HEK293 (cell line): ENCODE measurements around the gene MMP25.

Experiments used
- CTCF ChIA-PET: fragments of 350-600 bp; formaldehyde crosslinking; extraction: SDS; loops from one replicate; lab custom pipeline; 2021; ENCODE audit warnings: antibody characterized with exemption; lab: Yijun Ruan, JAX
- POLR2A ChIA-PET: fragments of 300-600 bp; formaldehyde crosslinking; extraction: SDS; loops from one replicate; lab custom pipeline; 2020; ENCODE audit warnings: antibody characterized with exemption, inconsistent platforms; lab: Yijun Ruan, JAX
- H3K27ac ChIP-seq: fragments of 200-500 bp; sonication (Bioruptor generic); 2 replicates; pipeline ENCODE4 v1.5.1; 2014; ENCODE audit warnings: low read depth, low read length, control low read depth, inconsistent platforms; ENCODE audit errors: extremely low read depth
- H3K36me3 ChIP-seq, 2 experiments: fragments of 200-500 bp in 1 of 2; sonication (Bioruptor generic) in 1 of 2; 1 replicate in 1 of 2; 2 replicates in 1 of 2; pipeline ENCODE4 v1.5.1; 2014 to 2017; ENCODE audit warnings: inconsistent platforms in 2 of 2, low read length in 2 of 2; ENCODE audit not compliant: control insufficient read depth in 2 of 2, insufficient read depth in 1 of 2
- H3K4me1 ChIP-seq: fragments of 200-500 bp; sonication (Bioruptor generic); 2 replicates; pipeline ENCODE4 v1.5.1; 2014; ENCODE audit warnings: mild to moderate bottlenecking, low read length, inconsistent platforms; ENCODE audit not compliant: control insufficient read depth, insufficient read depth
- H3K4me3 ChIP-seq: 2 replicates; pipeline ENCODE4 v1.5.1; 2011; ENCODE audit warnings: low read depth, mild to moderate bottlenecking, control low read depth, low read length, moderate library complexity
- H3K9me3 ChIP-seq: fragments of 200-500 bp; sonication (Bioruptor generic); 2 replicates; pipeline ENCODE4 v1.5.1; 2014; ENCODE audit warnings: low read depth, low read length, inconsistent platforms; ENCODE audit not compliant: control insufficient read depth, insufficient read depth
- EGR2 ChIP-seq: fragments of 450-650 bp; formaldehyde crosslinking; IDR thresholded peaks from 2 replicates; pipeline ENCODE4 v1.5.1; 2016; ENCODE audit warnings: low read depth, missing biosample characterization, missing genetic modification characterization
- FEZF1 ChIP-seq: fragments of 450-650 bp; formaldehyde crosslinking; IDR thresholded peaks from 2 replicates; pipeline ENCODE4 v1.5.1; 2016; ENCODE audit warnings: missing biosample characterization, missing genetic modification characterization
- GLI4 ChIP-seq: fragments of 450-650 bp; formaldehyde crosslinking; IDR thresholded peaks from 2 replicates; pipeline ENCODE4 v1.5.1; 2016; ENCODE audit warnings: missing biosample characterization, missing genetic modification characterization
- IKZF3 ChIP-seq: fragments of 450-650 bp; IDR thresholded peaks from 2 replicates; pipeline ENCODE4 v1.5.0; 2018; ENCODE audit warnings: missing biosample characterization, mild to moderate bottlenecking, missing genetic modification characterization, moderate library complexity
- KLF8 ChIP-seq: fragments of 450-650 bp; formaldehyde crosslinking; IDR thresholded peaks from 2 replicates; pipeline ENCODE4 v1.5.1; 2016; ENCODE audit warnings: missing biosample characterization, missing genetic modification characterization
- KLF9 ChIP-seq: fragments of 450-650 bp; formaldehyde crosslinking; IDR thresholded peaks from 2 replicates; pipeline ENCODE4 v1.5.1; 2016; ENCODE audit warnings: missing biosample characterization, missing genetic modification characterization, low read depth
- PATZ1 ChIP-seq: fragments of 450-650 bp; formaldehyde crosslinking; IDR thresholded peaks from 2 replicates; pipeline ENCODE4 v1.5.1; 2016; ENCODE audit warnings: missing biosample characterization, missing genetic modification characterization
- SCRT1 ChIP-seq: fragments of 450-650 bp; formaldehyde crosslinking; IDR thresholded peaks from 2 replicates; pipeline ENCODE4 v1.5.1; 2016; ENCODE audit warnings: missing biosample characterization, missing genetic modification characterization, borderline replicate concordance
- SP7 ChIP-seq: fragments of 450-650 bp; formaldehyde crosslinking; IDR thresholded peaks from 2 replicates; pipeline ENCODE4 v1.5.1; 2016; ENCODE audit warnings: missing biosample characterization, missing genetic modification characterization
- ZBTB21 ChIP-seq: fragments of 450-650 bp; formaldehyde crosslinking; IDR thresholded peaks from 2 replicates; pipeline ENCODE4 v1.5.1; 2017; ENCODE audit warnings: missing biosample characterization, missing genetic modification characterization
- ZNF133 ChIP-seq: fragments of 450-650 bp; formaldehyde crosslinking; IDR thresholded peaks from 2 replicates; pipeline ENCODE4 v1.5.1; 2016; ENCODE audit warnings: missing biosample characterization, missing genetic modification characterization
- ZNF16 ChIP-seq: fragments of 450-650 bp; formaldehyde crosslinking; IDR thresholded peaks from 2 replicates; pipeline ENCODE4 v1.5.1; 2016; ENCODE audit warnings: low read depth, missing biosample characterization, missing genetic modification characterization
- ZNF202 ChIP-seq: fragments of 450-650 bp; formaldehyde crosslinking; IDR thresholded peaks from 2 replicates; pipeline ENCODE4 v1.5.1; 2016; ENCODE audit warnings: missing biosample characterization, missing genetic modification characterization, borderline replicate concordance
- ZNF324 ChIP-seq: fragments of 450-650 bp; formaldehyde crosslinking; IDR thresholded peaks from 2 replicates; pipeline ENCODE4 v1.5.1; 2016; ENCODE audit warnings: missing biosample characterization, missing genetic modification characterization
- ZNF596 ChIP-seq: fragments of 450-650 bp; IDR thresholded peaks from 2 replicates; pipeline ENCODE4 v1.5.0; 2018; ENCODE audit warnings: missing biosample characterization, mild to moderate bottlenecking, missing genetic modification characterization, moderate library complexity
- TF ChIP-seq, protein P1 (sequence below): fragments of 450-650 bp; formaldehyde crosslinking; IDR thresholded peaks from 2 replicates; pipeline ENCODE4 v1.5.1; 2016; ENCODE audit warnings: missing biosample characterization, missing genetic modification characterization, borderline replicate concordance
- TF ChIP-seq, protein P2 (sequence below): fragments of 450-650 bp; formaldehyde crosslinking; IDR thresholded peaks from 2 replicates; pipeline ENCODE4 v1.5.1; 2016; ENCODE audit warnings: missing biosample characterization, missing genetic modification characterization
- TF ChIP-seq, protein P3 (sequence below): fragments of 450-650 bp; formaldehyde crosslinking; IDR thresholded peaks from 2 replicates; pipeline ENCODE4 v1.5.1; 2016; ENCODE audit warnings: missing biosample characterization, missing genetic modification characterization
- TF ChIP-seq, protein P4 (sequence below): fragments of 450-650 bp; formaldehyde crosslinking; IDR thresholded peaks from 2 replicates; pipeline ENCODE4 v1.5.1; 2016; ENCODE audit warnings: missing biosample characterization, missing genetic modification characterization

MMP25 gene

DNA sequence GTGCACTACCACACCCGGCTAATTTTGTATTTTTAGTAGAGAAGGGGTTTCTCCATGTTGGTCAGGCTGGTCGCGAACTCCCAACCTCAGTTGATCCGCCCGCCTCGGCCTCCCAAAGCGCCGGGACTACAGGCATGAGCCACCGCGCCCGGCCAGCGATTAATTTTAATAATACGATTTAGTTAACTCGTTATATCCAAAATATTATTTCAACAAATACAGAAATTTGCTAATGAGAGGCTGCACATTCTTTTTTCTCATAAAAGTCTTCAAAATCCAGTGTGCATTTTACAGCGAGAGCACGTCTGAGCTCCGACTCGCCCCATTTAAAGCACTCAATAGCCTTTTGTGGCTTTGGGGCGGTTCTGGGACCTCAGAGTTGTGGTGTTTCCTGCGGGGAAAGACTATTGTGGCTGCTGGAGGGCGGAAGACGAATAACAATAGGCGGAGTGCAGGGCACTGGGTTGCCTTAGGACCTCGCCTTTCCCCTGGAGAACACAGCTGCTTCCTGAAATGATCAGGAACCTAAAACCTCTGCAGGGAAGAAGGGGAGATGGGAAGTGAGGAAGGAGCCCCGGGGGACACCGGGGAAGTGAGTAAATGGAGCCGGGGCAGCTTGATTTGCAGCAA, 55.6 kb downstream of the MMP25 start:
- no peak overlapping the region for H3K4me3 ChIP-seq
- CTCF ChIA-PET: interaction anchor here (0.7 to 3.6 kb wide), 6 partner anchors 15 to 43 kb away, joined by 3 to 16 read pairs (median 3); no protein-coding TSS in a partner anchor
- TF ChIP-seq ZNF133 (tag by site-specific recombination) (no peak), ZNF202 (tag by site-specific recombination) (no peak), EGR2 (tag by site-specific recombination) (no peak), IKZF3 (tag by site-specific recombination) (no peak), ZNF16 (tag by site-specific recombination) (no peak), KLF8 (no peak), ZNF596 (tag by site-specific recombination) (no peak)
- H3K9me3 ChIP-seq: no peaks in the 10 kb centered on the region
- peaks cover 3% of the 10 kb centered on the region for H3K4me1 ChIP-seq
- peak overlapping the region; percentile 27; the same call in 1 of the 2 replicates for H3K27ac ChIP-seq
- POLR2A ChIA-PET: interaction anchor here (0.7 kb wide), 2 partner anchors 20 to 56 kb away, joined by 3 to 10 read pairs; no protein-coding TSS in a partner anchor
- H3K36me3 ChIP-seq: no peaks in the 10 kb centered on the region

- Histone ChIP-seq H3K9me3 (no peaks in the 10 kb centered on the region), H3K27ac (peak overlapping the region; percentile 89), H3K4me3 (peak overlapping the region; percentile 91), H3K4me1 (no peaks in the 10 kb centered on the region), H3K36me3 (no peaks in the 10 kb centered on the region; a peak in 1 of 3 replicates)
- CTCF ChIA-PET: no interaction called here
- POLR2A ChIA-PET: interaction anchor here (0.6 to 1.8 kb wide), 11 partner anchors 12 to 1322 kb away, joined by 3 to 9 read pairs (median 6); partner anchors contain the start of genes FLYWCH2 and ZNF213
- TF ChIP-seq FEZF1 (0 out of 2 replicates have a peak, but pooled peaks have one; percentile 7), ZNF324 (tag by site-specific recombination) (peak; percentile 72), KLF9 (tag by site-specific recombination) (0 out of 2 replicates have a peak, but pooled peaks have one; percentile 30), ZNF202 (tag by site-specific recombination) (no peak), SCRT1 (tag by site-specific recombination) (peak; percentile 56; the same call in 1 of the 2 replicates), PATZ1 (tag by site-specific recombination) (peak; percentile 98), SP7 (peak; percentile 67; the same call in 1 of the 2 replicates), GLI4 (tag by site-specific recombination) (peak; percentile 86; the same call in 1 of the 2 replicates), ZBTB21 (tag by site-specific recombination) (no peak)
- TF ChIP-seq, protein P1, sequence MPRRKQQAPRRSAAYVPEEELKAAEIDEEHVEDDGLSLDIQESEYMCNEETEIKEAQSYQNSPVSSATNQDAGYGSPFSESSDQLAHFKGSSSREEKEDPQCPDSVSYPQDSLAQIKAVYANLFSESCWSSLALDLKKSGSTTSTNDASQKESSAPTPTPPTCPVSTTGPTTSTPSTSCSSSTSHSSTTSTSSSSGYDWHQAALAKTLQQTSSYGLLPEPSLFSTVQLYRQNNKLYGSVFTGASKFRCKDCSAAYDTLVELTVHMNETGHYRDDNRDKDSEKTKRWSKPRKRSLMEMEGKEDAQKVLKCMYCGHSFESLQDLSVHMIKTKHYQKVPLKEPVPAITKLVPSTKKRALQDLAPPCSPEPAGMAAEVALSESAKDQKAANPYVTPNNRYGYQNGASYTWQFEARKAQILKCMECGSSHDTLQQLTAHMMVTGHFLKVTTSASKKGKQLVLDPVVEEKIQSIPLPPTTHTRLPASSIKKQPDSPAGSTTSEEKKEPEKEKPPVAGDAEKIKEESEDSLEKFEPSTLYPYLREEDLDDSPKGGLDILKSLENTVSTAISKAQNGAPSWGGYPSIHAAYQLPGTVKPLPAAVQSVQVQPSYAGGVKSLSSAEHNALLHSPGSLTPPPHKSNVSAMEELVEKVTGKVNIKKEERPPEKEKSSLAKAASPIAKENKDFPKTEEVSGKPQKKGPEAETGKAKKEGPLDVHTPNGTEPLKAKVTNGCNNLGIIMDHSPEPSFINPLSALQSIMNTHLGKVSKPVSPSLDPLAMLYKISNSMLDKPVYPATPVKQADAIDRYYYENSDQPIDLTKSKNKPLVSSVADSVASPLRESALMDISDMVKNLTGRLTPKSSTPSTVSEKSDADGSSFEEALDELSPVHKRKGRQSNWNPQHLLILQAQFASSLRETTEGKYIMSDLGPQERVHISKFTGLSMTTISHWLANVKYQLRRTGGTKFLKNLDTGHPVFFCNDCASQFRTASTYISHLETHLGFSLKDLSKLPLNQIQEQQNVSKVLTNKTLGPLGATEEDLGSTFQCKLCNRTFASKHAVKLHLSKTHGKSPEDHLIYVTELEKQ (tag by site-specific recombination): no peak
- TF ChIP-seq, protein P2, sequence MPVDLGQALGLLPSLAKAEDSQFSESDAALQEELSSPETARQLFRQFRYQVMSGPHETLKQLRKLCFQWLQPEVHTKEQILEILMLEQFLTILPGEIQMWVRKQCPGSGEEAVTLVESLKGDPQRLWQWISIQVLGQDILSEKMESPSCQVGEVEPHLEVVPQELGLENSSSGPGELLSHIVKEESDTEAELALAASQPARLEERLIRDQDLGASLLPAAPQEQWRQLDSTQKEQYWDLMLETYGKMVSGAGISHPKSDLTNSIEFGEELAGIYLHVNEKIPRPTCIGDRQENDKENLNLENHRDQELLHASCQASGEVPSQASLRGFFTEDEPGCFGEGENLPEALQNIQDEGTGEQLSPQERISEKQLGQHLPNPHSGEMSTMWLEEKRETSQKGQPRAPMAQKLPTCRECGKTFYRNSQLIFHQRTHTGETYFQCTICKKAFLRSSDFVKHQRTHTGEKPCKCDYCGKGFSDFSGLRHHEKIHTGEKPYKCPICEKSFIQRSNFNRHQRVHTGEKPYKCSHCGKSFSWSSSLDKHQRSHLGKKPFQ (tag by site-specific recombination): no peak
- TF ChIP-seq, protein P3, sequence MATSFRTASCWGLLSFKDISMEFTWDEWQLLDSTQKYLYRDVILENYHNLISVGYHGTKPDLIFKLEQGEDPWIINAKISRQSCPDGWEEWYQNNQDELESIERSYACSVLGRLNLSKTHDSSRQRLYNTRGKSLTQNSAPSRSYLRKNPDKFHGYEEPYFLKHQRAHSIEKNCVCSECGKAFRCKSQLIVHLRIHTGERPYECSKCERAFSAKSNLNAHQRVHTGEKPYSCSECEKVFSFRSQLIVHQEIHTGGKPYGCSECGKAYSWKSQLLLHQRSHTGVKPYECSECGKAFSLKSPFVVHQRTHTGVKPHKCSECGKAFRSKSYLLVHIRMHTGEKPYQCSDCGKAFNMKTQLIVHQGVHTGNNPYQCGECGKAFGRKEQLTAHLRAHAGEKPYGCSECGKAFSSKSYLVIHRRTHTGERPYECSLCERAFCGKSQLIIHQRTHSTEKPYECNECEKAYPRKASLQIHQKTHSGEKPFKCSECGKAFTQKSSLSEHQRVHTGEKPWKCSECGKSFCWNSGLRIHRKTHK (tag by site-specific recombination): no peak
- TF ChIP-seq, protein P4, sequence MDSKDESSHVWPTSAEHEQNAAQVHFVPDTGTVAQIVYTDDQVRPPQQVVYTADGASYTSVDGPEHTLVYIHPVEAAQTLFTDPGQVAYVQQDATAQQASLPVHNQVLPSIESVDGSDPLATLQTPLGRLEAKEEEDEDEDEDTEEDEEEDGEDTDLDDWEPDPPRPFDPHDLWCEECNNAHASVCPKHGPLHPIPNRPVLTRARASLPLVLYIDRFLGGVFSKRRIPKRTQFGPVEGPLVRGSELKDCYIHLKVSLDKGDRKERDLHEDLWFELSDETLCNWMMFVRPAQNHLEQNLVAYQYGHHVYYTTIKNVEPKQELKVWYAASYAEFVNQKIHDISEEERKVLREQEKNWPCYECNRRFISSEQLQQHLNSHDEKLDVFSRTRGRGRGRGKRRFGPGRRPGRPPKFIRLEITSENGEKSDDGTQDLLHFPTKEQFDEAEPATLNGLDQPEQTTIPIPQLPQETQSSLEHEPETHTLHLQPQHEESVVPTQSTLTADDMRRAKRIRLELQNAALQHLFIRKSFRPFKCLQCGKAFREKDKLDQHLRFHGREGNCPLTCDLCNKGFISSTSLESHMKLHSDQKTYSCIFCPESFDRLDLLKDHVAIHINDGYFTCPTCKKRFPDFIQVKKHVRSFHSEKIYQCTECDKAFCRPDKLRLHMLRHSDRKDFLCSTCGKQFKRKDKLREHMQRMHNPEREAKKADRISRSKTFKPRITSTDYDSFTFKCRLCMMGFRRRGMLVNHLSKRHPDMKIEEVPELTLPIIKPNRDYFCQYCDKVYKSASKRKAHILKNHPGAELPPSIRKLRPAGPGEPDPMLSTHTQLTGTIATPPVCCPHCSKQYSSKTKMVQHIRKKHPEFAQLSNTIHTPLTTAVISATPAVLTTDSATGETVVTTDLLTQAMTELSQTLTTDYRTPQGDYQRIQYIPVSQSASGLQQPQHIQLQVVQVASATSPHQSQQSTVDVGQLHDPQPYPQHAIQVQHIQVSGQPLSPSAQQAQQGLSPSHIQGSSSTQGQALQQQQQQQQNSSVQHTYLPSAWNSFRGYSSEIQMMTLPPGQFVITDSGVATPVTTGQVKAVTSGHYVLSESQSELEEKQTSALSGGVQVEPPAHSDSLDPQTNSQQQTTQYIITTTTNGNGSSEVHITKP (tag by site-specific recombination): peak; percentile 90
These were observed 60.0 kb downstream of the MMP25 start for GRCh38 chr16:3106205-3106928.
